GM12891 (cell line): ENCODE measurements around the gene ENAH.

ENCODE experiments used
- POLR2A ChIP-seq: IDR thresholded peaks from 2 replicates; pipeline ENCODE4 v1.6.1; 2011; ENCODE audit warnings: low read depth, low read length, control low read depth
- POLR2AphosphoS5 ChIP-seq: IDR thresholded peaks from 2 replicates; pipeline ENCODE4 v1.6.1; 2011; ENCODE audit warnings: low read depth, low read length, control low read depth
- TAF1 ChIP-seq: IDR thresholded peaks from 2 replicates; pipeline ENCODE4 v1.6.1; 2011; ENCODE audit warnings: low read depth, low read length, control low read depth

DNA sequence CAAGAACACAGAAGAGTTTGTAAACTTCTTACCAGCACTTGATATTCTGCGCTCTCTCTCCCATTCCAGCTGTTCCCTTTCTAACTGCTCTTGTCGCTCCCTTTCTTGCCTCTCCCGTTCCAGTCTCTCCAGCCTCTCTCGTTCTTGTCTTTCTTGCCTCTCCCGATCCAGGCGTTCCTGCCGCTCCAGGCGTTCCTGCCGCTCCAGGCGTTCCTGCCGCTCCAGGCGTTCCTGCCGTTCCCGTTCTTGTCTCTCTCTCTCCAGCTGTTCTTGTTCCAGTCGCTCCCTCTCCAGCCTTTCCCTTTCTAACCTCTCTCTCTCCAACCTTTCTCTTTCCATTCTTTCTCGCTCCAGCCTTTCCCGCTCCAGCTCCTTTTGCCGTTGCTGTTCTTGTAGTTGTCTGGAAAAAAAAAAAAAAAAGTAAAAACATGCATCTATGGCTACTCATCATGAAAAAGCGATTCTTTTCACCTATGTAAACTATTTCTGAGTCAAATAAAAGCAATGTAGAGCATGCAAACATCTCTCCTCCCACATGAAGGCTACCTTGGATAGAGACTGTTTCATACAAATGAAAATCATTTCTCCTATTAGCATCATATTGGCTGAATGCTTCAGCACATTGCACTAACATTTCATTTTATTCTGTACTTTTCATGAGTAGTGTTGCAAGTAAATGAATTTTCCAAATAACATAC, 133.6 kb downstream of the ENAH start:
- no peak for TF ChIP-seq POLR2AphosphoS5
- TF ChIP-seq POLR2A = no peak
- TF ChIP-seq TAF1 = no peak
